Hypothalamus (tissue), 51 donors: ENCODE results near the gene RGS7.
"Not testable (repeated sequence)": the region's sequence is repeated elsewhere in the genome, so short reads cannot be mapped to it uniquely, and the experiment has no call there.

ENCODE experiments used
- DNase-seq, 51 donors: peaks; one replicate each; lab custom pipeline; 2025; lab: John Stamatoyannopoulos, UW

Gene RGS7

GRCh38 chr1:240747907-240748306 is 609.1 kb downstream of the RGS7 start:
- no peak for DNase-seq

- DNase-seq: no peak
Observed at GRCh38 chr1:240743705-240744104, 613.3 kb downstream of the RGS7 start.

GRCh38 chr1:240739754-240740153 is 617.3 kb downstream of the RGS7 start:
- no peak for DNase-seq

- no peak for DNase-seq
Observed at GRCh38 chr1:240739139-240739538, 617.9 kb downstream of the RGS7 start.

- DNase-seq: no peak
Observed at GRCh38 chr1:240737766-240738265, 619.2 kb downstream of the RGS7 start.

- DNase-seq: no peak
Observed at GRCh38 chr1:240737298-240737697, 619.7 kb downstream of the RGS7 start.

GRCh38 chr1:240734705-240735104 is 622.3 kb downstream of the RGS7 start:
- not testable (repeated sequence) for DNase-seq

- DNase-seq: no peak
Observed at GRCh38 chr1:240734001-240734400, 623.0 kb downstream of the RGS7 start.

- peak in 2 of 51 donors; percentile 2 to 26 for DNase-seq
Observed at GRCh38 chr1:240732390-240732789, 624.6 kb downstream of the RGS7 start.
